Measurements from ENCODE around the gene OGFOD2. TPM values are rescaled to one million over a fixed set of nuclear protein-coding genes. Genes with fewer than 3 reads are reported as not detected.
"Not testable (repeated sequence)": the region's sequence is repeated elsewhere in the genome, so short reads cannot be mapped to it uniquely, and the experiment has no call there.

OGFOD2 gene
- total RNA-seq, 1 donor from 2014 or later: 2.4 TPM

- DNase-seq (ENCODE audit: low spot score): no peak
Measured at GRCh38 chr12:123001464-123001863, 26.4 kb downstream of the OGFOD2 start.

- DNase-seq (ENCODE audit: low spot score): no peak
Measured at GRCh38 chr12:123003257-123003656, 28.2 kb downstream of the OGFOD2 start.

GRCh38 chr12:123004287-123004686 is 29.2 kb downstream of the OGFOD2 start:
- DNase-seq (ENCODE audit: low spot score): no peak

GRCh38 chr12:123005081-123005626 is 30.1 kb downstream of the OGFOD2 start:
- DNase-seq (ENCODE audit: low spot score): no peak

- DNase-seq (ENCODE audit: low spot score): no peak
Measured at GRCh38 chr12:123006977-123007376, 31.9 kb downstream of the OGFOD2 start.

GRCh38 chr12:123010110-123010509 is 35.1 kb downstream of the OGFOD2 start:
- no peak for DNase-seq (ENCODE audit: low spot score)

- DNase-seq (ENCODE audit: low spot score): no peak
Measured at GRCh38 chr12:123010681-123011080, 35.6 kb downstream of the OGFOD2 start.

- no peak for DNase-seq (ENCODE audit: low spot score)
Measured at GRCh38 chr12:123011701-123012100, 36.7 kb downstream of the OGFOD2 start.

GRCh38 chr12:123013185-123014095 is 38.4 kb downstream of the OGFOD2 start:
- no peak for DNase-seq (ENCODE audit: low spot score)

- not testable (repeated sequence) for DNase-seq (ENCODE audit: low spot score)
Measured at GRCh38 chr12:123014473-123014872, 39.4 kb downstream of the OGFOD2 start.

GRCh38 chr12:123017753-123018152 is 42.7 kb downstream of the OGFOD2 start:
- DNase-seq (ENCODE audit: low spot score): no peak

- DNase-seq (ENCODE audit: low spot score): no peak
Measured at GRCh38 chr12:123019841-123020138, 44.7 kb downstream of the OGFOD2 start.

- DNase-seq (ENCODE audit: low spot score): no peak
Measured at GRCh38 chr12:123021688-123022604, 46.9 kb downstream of the OGFOD2 start.

GRCh38 chr12:123022846-123023245 is 47.8 kb downstream of the OGFOD2 start:
- DNase-seq (ENCODE audit: low spot score): no peak

- no peak for DNase-seq (ENCODE audit: low spot score)
Measured at GRCh38 chr12:123024819-123025391, 49.9 kb downstream of the OGFOD2 start.

- no peak for DNase-seq (ENCODE audit: low spot score)
Measured at GRCh38 chr12:123026094-123026853, 51.2 kb downstream of the OGFOD2 start.

GRCh38 chr12:123027726-123028445 is 52.8 kb downstream of the OGFOD2 start:
- no peak for DNase-seq (ENCODE audit: low spot score)

- no peak for DNase-seq (ENCODE audit: low spot score)
Measured at GRCh38 chr12:123028475-123028874, 53.4 kb downstream of the OGFOD2 start.

GRCh38 chr12:123029550-123029949 is 54.5 kb downstream of the OGFOD2 start:
- DNase-seq (ENCODE audit: low spot score): no peak

All from umbilical cord (tissue), 2 donors.